Right lobe of liver (tissue), 4 donors: ENCODE measurements around the gene ZNF532.

Experiments used
- POLR2A ChIP-seq: fragments of 450-650 bp; IDR thresholded peaks from one replicate; pipeline ENCODE4 v1.6.1; 2017; ENCODE audit warnings: antibody characterized with exemption, mild to moderate bottlenecking
- TF ChIP-seq, protein P1 (sequence below), 4 donors: fragments of 200-600 bp in 3 of 4; fragments of 450-650 bp in 1 of 4; IDR thresholded peaks; one replicate each; pipeline versions ENCODE4 v1.5.1 to v1.8.0; 2016 to 2022; ENCODE audit warnings: antibody characterized with exemption in 4 of 4, mild to moderate bottlenecking in 2 of 4
- donor health status: DM: no; HTN: no; CAD: no.
- donor health status: DM: no; HTN: no; CAD: no.
- donor health status: DM: no; HTN: yes; CAD: no.

DNA sequence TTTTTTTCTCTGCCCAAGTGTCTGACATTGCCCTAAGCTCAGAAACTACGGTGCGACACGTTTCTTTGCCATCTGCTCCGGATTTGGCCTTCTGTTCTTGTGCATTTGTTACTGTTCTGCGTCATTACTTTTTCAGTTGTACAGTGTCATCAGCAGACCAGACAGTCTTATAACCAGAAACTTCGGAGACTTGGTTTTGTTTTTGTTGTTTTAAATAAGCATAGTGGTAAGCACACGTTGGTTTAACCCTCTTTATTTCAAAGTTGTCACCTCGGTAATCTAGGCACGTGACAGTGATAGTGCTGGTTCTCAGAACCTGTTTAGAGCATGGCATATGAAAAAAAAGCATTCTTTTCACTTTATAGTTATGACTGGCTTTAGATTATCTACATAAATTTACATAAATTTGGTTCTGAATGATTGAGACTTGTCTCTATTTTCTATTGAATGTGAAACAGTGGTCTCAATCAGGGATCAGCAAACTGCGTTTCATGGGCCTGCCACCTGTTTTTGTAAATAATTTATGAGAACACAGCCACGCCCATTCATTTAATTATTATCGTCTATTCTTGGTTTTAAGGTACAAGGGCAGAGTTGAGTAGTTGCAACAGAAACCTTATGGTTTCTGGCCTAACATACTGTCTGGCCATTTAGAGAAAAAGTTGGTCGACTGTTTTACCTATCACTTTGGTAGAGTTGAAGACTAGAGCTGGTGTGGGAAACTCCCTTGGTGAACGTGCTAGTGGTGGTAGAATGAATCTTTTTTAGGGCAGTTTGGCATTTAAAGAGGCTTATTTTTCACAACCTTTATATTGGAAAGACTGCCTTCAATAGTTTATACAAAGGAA is 106.5 kb downstream of the ZNF532 start:
- TF ChIP-seq, protein P1, sequence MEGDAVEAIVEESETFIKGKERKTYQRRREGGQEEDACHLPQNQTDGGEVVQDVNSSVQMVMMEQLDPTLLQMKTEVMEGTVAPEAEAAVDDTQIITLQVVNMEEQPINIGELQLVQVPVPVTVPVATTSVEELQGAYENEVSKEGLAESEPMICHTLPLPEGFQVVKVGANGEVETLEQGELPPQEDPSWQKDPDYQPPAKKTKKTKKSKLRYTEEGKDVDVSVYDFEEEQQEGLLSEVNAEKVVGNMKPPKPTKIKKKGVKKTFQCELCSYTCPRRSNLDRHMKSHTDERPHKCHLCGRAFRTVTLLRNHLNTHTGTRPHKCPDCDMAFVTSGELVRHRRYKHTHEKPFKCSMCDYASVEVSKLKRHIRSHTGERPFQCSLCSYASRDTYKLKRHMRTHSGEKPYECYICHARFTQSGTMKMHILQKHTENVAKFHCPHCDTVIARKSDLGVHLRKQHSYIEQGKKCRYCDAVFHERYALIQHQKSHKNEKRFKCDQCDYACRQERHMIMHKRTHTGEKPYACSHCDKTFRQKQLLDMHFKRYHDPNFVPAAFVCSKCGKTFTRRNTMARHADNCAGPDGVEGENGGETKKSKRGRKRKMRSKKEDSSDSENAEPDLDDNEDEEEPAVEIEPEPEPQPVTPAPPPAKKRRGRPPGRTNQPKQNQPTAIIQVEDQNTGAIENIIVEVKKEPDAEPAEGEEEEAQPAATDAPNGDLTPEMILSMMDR (IDR thresholded peaks at IDR 0.05), result no peak
- TF ChIP-seq POLR2A, result no peak
